Stimulated activated memory B cell treated with anti-CD40 and anti-IgM and Interleukin-4, amounts not matched to agents 10 μg/mL and 1 μg/mL and 100 μg/mL, for 72 hours (primary cell): ENCODE data around the gene UIMC1.
"Not testable (repeated sequence)": the region's sequence is repeated elsewhere in the genome, so short reads cannot be mapped to it uniquely, and the experiment has no call there.

ENCODE experiments used
- ATAC-seq: fragments of 150-1000 bp; cut with Tn5 transposase; 2 replicates; pipeline ENCODE4 v1.10.0; 2021
- H3K27ac Mint-ChIP-seq: one replicate; pipeline ENCODE4 v1.8.0; 2022; ENCODE audit warnings: mild to moderate bottlenecking, mixed read lengths
- H3K27me3 Mint-ChIP-seq: one replicate; pipeline ENCODE4 v1.8.0; 2022; ENCODE audit warnings: mixed read lengths
- H3K36me3 Mint-ChIP-seq: one replicate; pipeline ENCODE4 v1.8.0; 2022; ENCODE audit warnings: mixed read lengths
- H3K4me1 Mint-ChIP-seq: one replicate; pipeline ENCODE4 v1.8.0; 2022; ENCODE audit warnings: mixed read lengths
- H3K4me3 Mint-ChIP-seq: one replicate; pipeline ENCODE4 v1.8.0; 2022; ENCODE audit warnings: mild to moderate bottlenecking, moderate library complexity, mixed read lengths
- H3K9me3 Mint-ChIP-seq: one replicate; pipeline ENCODE4 v1.8.0; 2022; ENCODE audit warnings: mixed read lengths

Gene UIMC1

DNA sequence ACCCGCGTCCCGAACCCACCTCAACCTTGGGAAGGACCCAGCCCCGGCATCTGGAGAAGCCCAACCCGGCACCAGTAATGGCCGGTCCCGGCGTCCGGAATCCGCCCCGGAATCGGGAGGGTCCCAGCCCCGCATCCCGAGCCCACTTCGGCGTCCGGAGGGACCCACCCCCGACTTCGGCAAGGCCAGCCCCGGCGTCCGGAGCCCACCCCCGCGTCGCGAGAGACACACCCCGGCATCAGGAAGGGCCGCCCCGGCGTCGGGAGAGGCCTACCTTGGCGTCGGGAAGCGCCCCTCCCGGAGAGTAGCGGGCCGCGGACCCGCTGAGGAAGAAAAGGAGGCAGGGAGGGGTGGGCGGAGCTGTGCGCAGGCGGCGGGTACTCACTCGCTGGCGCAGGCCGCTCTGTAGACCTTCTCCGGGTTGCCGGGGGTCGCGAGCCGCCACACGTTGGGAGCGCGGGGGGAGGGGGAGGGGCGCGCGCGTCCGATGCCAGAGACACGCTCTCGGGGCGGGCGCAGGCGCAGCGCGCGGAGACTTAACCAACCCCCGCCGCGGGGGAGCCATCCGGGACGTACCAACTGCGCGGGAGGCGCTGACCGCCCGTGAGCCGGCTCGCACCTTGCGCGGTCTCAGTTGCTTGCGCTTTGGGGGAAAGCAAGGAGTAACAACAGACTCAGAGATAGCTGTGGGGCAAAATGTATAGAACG is at the start of gene UIMC1:
Gene UIMC1, minus strand, starts transcription at position 515 of the 708 bp plus-strand sequence. CDS start 24,164 bp downstream, outside the sequence.
- Mint-ChIP-seq H3K27me3 (no peaks in the 10 kb centered on the region), H3K4me1 (peaks cover 27% of the 10 kb centered on the region), H3K36me3 (no peaks in the 10 kb centered on the region), H3K27ac (peak within 1 kb of the TSS; percentile 94), H3K4me3 (peak within 1 kb of the TSS; percentile 96), H3K9me3 (peaks cover 2% of the 10 kb centered on the region)
- ATAC-seq, result peak; percentile 94

DNA sequence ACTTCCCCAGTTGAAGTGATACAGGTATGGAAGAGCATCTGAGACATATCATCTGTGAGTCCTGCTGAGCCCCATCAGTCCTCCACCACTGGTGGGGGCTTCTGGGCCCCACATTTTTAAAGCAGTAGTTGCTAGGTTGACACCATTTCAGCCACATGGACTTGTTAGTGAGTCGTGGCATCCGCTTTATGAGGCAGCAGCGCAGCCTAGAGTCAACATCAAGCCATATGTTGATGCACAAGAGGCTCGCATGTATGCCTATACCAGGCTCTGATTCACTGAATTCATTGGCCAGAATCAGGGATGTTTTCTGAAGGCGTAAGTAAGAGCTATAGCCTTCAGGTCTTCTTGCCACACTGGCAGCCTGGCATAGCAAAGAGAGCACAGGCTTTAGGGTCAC is 42.7 kb upstream of the UIMC1 start:
- H3K27me3 Mint-ChIP-seq, result no peaks in the 10 kb centered on the region
- H3K4me1 Mint-ChIP-seq, result no peaks in the 10 kb centered on the region
- H3K27ac Mint-ChIP-seq, result no peak overlapping the region
- peaks cover 30% of the 10 kb centered on the region for H3K36me3 Mint-ChIP-seq
- no peak for ATAC-seq
- H3K4me3 Mint-ChIP-seq, result no peak overlapping the region
- H3K9me3 Mint-ChIP-seq, result no peaks in the 10 kb centered on the region

DNA sequence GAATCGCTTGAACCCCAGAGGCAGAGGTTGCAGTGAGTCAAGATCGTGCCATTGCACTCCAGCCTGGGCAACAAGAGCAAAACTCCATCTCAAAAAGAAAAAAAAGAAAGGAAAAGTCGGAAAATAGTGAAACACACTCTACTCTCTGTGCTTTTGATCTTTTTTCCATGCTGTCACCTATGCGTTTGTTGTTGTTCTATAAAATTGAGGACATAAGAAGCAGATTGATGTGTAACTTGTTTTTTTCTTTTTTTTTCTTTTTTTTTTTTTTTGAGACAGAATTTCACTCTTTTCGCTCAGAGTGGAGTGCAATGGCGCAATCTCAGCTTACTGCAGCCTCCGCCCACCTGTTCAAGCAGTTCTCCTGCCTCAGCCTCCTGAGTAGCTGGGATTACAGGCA is 42.0 kb upstream of the UIMC1 start:
- not testable (repeated sequence) for H3K9me3 Mint-ChIP-seq, ATAC-seq, H3K4me1 Mint-ChIP-seq, H3K27me3 Mint-ChIP-seq, H3K4me3 Mint-ChIP-seq, H3K27ac Mint-ChIP-seq
- peaks cover 38% of the 10 kb centered on the region for H3K36me3 Mint-ChIP-seq

DNA sequence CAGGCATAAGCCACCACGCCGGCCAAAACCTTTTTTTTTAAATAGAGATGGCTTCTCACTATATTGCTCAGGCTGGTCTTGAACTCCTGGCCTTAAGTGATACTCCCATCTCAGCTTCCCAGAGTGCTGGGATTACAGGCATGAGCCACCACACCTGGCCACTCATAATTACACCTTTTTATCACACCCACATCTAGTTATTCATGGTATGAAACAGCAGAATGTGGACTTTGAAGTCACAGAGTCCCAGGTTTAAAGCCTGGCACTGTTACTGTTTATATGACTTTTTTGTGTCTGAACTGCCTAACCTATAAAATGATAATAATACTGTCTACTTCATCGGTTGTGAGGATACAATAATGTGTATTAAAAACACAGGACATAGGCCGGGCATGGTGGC is 39.1 kb upstream of the UIMC1 start:
- H3K27me3 Mint-ChIP-seq, result no peaks in the 10 kb centered on the region
- H3K36me3 Mint-ChIP-seq, result peaks cover 47% of the 10 kb centered on the region
- H3K9me3 Mint-ChIP-seq, result no peaks in the 10 kb centered on the region
- H3K27ac Mint-ChIP-seq, result no peak overlapping the region
- H3K4me3 Mint-ChIP-seq, result no peak overlapping the region
- no peak for ATAC-seq
- H3K4me1 Mint-ChIP-seq, result no peaks in the 10 kb centered on the region

DNA sequence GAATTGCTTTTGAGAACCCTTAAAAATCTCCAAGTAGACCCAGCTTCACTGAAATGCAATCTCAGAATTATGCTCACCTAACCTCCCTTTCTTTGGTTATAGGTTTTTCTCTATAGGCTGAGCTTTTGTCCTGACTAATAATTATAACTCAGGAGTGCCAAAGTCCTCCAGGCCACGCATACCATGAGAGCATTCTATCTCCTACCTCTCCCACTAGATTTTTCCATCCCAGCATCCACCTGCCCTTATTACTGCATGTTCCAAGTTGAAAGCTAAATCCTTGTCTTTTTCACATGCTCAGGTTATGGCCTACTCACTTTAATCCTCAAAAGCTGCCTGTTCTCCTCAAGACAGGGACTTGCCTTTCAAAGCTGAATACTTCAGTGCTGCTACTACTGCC is 38.1 kb upstream of the UIMC1 start:
- Mint-ChIP-seq H3K36me3 (peaks cover 45% of the 10 kb centered on the region), H3K27ac (no peak overlapping the region), H3K9me3 (no peaks in the 10 kb centered on the region), H3K27me3 (no peaks in the 10 kb centered on the region), H3K4me1 (no peaks in the 10 kb centered on the region), H3K4me3 (no peak overlapping the region)
- ATAC-seq, result no peak

DNA sequence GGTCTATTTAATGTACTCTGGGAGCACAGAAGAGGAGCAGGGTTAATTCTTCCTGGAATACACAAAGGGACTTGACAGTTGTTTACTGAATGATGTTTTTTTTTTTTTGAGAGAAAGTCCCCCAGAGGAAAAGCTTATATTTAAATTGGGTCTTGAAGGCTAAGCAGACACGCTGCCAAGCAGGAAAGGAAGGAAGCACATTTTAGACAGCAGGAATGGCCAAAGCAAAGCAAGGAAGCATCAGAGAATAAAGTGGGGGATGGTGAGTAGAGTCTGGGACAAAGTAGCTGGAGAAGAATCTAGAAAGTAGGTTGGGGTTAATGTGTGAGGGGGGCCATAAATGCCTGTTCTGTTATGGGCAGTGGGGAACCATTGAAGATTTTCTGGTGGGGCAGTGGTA is 37.4 kb upstream of the UIMC1 start:
- peaks cover 45% of the 10 kb centered on the region for H3K36me3 Mint-ChIP-seq
- no peak for ATAC-seq
- no peaks in the 10 kb centered on the region for H3K27me3 Mint-ChIP-seq
- H3K27ac Mint-ChIP-seq, result no peak overlapping the region
- no peak overlapping the region for H3K4me3 Mint-ChIP-seq
- H3K9me3 Mint-ChIP-seq, result no peaks in the 10 kb centered on the region
- H3K4me1 Mint-ChIP-seq, result no peaks in the 10 kb centered on the region

DNA sequence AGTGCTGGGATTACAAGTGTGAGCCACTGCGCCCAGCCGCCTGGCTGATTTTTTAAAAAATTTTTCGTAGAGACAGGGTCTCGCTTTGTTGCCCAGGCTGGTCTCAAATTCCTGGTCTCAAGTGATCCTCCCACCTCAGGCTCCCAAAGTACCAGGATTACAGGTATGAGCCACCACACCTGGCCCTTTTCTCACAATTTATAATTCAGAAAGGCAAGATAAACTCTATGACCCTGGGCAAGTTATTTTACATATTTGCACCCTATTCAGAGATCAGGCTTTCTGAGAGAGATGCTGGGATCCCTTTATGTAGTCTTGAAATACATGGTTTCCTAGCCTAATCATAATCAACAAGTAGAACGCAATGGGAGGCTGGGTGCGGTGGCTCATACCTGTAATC is 36.5 kb upstream of the UIMC1 start:
- H3K36me3 Mint-ChIP-seq, result peaks cover 43% of the 10 kb centered on the region
- no peak overlapping the region for H3K27ac Mint-ChIP-seq
- H3K9me3 Mint-ChIP-seq, result no peaks in the 10 kb centered on the region
- no peak overlapping the region for H3K4me3 Mint-ChIP-seq
- no peaks in the 10 kb centered on the region for H3K27me3 Mint-ChIP-seq
- no peak for ATAC-seq
- H3K4me1 Mint-ChIP-seq, result no peaks in the 10 kb centered on the region

DNA sequence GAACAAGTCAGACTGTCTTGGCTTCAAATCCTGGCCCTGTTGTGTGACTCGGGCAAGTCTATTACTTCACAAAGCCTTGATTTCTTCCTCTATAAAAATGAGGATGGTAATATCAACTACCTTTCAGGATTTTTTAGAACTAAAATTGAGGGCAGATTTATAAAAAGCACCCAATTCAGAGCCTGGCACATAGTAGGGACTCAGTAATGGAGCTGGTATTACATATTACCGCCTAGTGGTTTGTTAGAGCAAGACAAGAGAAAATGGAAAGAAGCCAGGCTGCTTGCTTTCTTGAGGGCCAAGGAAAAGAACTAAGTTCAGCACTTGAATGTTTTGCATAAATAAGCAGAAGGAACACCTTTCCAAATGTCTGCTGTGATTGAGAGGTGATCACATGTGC is 35.4 kb upstream of the UIMC1 start:
- Mint-ChIP-seq H3K9me3 (no peaks in the 10 kb centered on the region), H3K4me1 (no peaks in the 10 kb centered on the region), H3K4me3 (no peak overlapping the region), H3K27me3 (no peaks in the 10 kb centered on the region), H3K36me3 (peaks cover 34% of the 10 kb centered on the region), H3K27ac (no peak overlapping the region)
- ATAC-seq, result no peak

DNA sequence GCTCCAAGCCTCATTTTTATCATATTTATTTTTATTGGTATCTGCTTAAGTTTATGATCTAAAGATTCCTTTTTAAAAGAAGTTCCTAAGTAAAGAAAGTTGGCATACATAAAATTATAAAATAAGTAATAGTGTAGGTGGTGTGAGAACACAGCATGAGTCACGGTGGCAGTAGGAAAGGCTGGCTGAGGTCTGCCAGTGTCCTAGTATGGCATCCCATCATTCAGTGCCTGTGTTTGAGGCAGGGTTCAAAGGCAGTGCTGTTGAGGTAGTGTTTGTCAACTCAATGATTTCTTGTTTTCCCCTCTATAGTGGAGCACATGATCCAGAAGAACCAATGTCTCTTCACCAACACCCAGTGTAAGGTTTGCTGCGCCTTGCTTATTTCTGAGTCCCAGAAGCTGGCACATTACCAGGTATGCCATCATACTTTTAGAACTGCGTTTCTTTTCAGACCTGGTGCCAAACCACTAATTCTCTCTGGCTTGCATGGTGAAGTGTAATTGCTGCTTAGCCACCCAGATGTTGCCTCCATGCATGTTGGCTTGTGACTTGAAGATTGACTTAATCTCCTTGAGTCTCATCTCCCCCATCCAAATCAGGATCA is 34.3 kb upstream of the UIMC1 start:
- Mint-ChIP-seq H3K36me3 (peaks cover 34% of the 10 kb centered on the region), H3K27ac (no peak overlapping the region), H3K4me3 (no peak overlapping the region), H3K9me3 (no peaks in the 10 kb centered on the region), H3K27me3 (no peaks in the 10 kb centered on the region), H3K4me1 (peaks cover 7% of the 10 kb centered on the region)
- ATAC-seq, result no peak

DNA sequence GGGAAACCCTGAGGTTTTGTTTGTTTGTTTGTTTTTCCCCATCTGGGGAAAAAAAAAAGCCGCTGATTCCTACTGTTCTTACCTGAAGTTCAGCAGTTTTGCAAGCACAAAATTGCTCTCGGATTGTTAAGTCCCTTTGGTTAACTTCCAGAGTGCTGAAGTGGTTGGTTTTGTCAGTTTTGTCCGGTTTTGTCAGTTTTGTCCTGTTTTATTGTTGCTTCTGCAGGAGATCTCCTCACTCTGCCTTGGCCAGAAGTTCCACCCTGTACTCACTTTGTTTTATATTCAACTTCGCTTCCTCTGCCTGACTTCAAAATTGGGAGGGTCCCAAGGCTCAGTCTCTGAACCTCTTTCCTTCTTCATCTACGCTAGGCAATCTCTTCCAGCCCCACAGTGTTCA is 30.3 kb upstream of the UIMC1 start:
- no peaks in the 10 kb centered on the region for H3K9me3 Mint-ChIP-seq
- no peak overlapping the region for H3K27ac Mint-ChIP-seq
- ATAC-seq, result no peak
- H3K27me3 Mint-ChIP-seq, result no peaks in the 10 kb centered on the region
- H3K36me3 Mint-ChIP-seq, result peaks cover 38% of the 10 kb centered on the region
- no peak overlapping the region for H3K4me3 Mint-ChIP-seq
- H3K4me1 Mint-ChIP-seq, result peaks cover 24% of the 10 kb centered on the region

DNA sequence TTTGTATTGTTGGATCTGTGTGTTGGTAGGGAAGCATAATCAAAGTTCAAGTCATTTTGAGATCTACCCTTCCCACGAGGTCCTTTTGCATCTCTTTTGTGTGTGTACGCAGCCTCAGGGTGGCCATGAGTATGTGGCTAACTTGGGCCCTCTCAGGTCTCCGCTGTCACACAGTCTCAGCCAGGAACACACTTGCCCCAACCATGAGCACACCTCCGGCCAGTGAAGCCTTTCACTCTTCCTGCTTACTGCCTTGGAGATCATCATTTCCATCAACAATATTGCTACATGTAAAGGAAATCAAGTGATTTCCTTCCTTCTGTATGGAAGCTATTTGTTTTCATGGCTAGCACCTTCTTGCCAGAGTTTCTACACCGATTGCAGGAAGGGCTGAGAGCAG is 29.9 kb upstream of the UIMC1 start:
- H3K4me3 Mint-ChIP-seq, result no peak overlapping the region
- H3K36me3 Mint-ChIP-seq, result peaks cover 38% of the 10 kb centered on the region
- no peak for ATAC-seq
- H3K9me3 Mint-ChIP-seq, result peaks cover 3% of the 10 kb centered on the region
- no peaks in the 10 kb centered on the region for H3K27me3 Mint-ChIP-seq
- peaks cover 24% of the 10 kb centered on the region for H3K4me1 Mint-ChIP-seq
- H3K27ac Mint-ChIP-seq, result no peak overlapping the region

DNA sequence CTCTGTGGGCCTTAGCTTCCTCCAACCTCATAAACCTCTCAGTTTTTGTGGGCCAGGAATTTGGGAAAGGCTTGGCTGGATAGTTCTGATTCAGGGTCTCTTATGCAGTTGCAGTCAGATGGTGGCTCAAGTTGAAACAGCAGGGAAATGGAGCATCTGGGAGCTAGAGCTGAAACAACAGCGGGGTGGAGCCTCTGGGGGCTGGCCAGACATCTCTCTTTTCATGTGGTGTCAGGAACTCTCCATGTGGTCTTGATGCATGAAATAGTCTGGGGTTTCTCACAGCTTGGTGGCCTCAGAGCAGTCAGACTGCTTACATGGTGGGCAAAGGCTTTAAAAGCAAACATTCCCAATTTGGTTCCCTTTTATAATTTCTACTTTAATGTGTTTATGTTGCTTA is 29.4 kb upstream of the UIMC1 start:
- H3K36me3 Mint-ChIP-seq, result peaks cover 39% of the 10 kb centered on the region
- ATAC-seq, result no peak
- H3K27me3 Mint-ChIP-seq, result no peaks in the 10 kb centered on the region
- H3K27ac Mint-ChIP-seq, result no peak overlapping the region
- peaks cover 6% of the 10 kb centered on the region for H3K9me3 Mint-ChIP-seq
- no peak overlapping the region for H3K4me3 Mint-ChIP-seq
- H3K4me1 Mint-ChIP-seq, result peaks cover 24% of the 10 kb centered on the region

DNA sequence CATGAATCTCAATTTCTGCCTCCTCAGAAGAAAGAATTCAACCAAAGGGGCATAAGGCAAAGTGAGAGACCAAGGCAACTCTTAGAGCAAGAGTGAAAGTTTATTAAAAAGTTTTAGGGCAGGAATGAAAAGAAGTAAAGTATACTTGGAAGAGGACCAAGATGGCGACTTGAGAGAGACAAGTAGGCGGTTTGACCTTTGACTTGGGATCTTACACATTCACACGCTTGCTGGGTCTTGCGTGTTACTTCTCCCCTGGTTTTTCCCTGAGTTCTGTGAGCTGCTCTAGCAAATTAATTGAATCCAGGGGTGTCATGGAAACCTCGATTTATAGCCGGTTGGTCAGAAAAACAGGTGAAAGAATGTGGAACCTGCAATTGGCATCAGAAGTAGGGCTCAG is 22.9 kb upstream of the UIMC1 start:
- no peaks in the 10 kb centered on the region for H3K27me3 Mint-ChIP-seq
- H3K4me1 Mint-ChIP-seq, result peaks cover 19% of the 10 kb centered on the region
- H3K4me3 Mint-ChIP-seq, result no peak overlapping the region
- H3K9me3 Mint-ChIP-seq, result peaks cover 6% of the 10 kb centered on the region
- H3K27ac Mint-ChIP-seq, result no peak overlapping the region
- peaks cover 65% of the 10 kb centered on the region for H3K36me3 Mint-ChIP-seq
- ATAC-seq, result no peak

DNA sequence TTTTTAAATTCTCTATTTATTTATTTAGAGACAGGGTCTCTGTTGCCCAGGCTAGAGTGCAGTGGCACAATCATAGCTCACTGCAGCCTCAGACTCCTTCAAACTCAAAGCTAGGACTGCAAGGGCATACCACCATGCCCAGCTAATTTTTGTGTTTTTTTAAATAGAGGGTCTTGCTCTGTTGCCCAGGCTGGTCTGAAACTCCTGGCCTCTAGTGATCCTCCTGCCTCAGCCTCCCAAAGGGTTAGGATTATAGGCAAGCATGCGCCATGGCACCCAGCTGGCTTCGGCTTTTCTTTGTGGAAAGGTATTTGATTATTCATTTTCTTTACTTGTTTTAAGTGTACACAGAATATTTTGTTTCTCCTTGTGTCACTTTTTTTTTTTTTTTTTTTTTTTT is 21.1 kb upstream of the UIMC1 start:
- H3K9me3 Mint-ChIP-seq, result peaks cover 6% of the 10 kb centered on the region
- no peaks in the 10 kb centered on the region for H3K27me3 Mint-ChIP-seq
- ATAC-seq, result no peak
- peaks cover 50% of the 10 kb centered on the region for H3K36me3 Mint-ChIP-seq
- peaks cover 28% of the 10 kb centered on the region for H3K4me1 Mint-ChIP-seq
- H3K4me3 Mint-ChIP-seq, result no peak overlapping the region
- H3K27ac Mint-ChIP-seq, result no peak overlapping the region

DNA sequence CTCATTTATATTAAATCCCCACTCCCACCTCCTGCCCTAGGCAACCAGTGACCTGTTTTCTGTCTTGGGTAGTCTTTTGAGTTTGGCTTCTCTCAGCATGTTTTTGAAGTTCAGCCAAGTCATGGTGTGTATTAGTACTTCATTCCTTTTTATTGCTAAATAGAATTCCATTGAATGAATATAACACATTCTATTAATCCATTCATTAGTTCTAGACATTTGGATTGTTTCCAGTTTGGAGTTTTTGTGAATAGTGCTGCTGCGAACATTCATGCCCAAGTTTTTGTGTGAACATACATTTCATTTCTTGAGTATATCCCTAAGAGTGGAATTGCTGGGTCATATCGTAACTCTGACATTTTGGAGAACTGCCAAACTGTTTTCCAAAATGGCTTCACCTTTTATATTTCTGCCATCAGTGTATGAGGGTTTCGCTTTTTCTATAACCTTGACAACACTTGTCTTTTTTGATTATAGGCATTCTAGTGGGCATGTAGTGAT is 18.6 kb upstream of the UIMC1 start:
- Mint-ChIP-seq H3K4me3 (no peak overlapping the region), H3K4me1 (peaks cover 42% of the 10 kb centered on the region), H3K9me3 (no peaks in the 10 kb centered on the region)

DNA sequence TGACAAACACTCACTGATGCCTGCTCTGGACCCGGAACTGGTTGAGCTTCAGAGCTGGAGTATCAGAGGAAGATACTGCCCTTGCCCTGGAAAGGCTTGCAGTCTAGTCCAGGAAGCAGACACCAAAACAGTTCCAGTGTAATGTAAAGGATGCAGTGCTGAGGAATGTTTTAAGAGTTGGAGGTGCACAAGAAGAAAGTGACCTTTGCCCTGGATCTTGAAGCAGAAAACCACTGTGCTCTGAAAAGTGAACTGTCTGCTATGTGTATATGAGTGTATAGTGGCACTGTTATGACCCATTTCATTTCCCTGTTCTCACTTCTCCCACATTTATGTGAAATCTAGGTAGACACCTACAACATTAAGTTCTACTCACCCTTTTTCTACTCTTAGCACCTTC is 18.0 kb upstream of the UIMC1 start:
- Mint-ChIP-seq H3K4me1 (peaks cover 42% of the 10 kb centered on the region), H3K27ac (peak overlapping the region; percentile 41), H3K4me3 (no peak overlapping the region), H3K9me3 (no peaks in the 10 kb centered on the region), H3K27me3 (no peaks in the 10 kb centered on the region), H3K36me3 (peaks cover 20% of the 10 kb centered on the region)
- no peak for ATAC-seq

More for the DNA sequence above, 18.6 kb upstream of the UIMC1 start:
- Mint-ChIP-seq H3K36me3 (peaks cover 25% of the 10 kb centered on the region), H3K27me3 (no peaks in the 10 kb centered on the region), H3K27ac (peak overlapping the region; percentile 41)
- no peak for ATAC-seq
